Neural cell (in vitro differentiated cells): Measurements from ENCODE around the gene HADHB.

Experiments
- CTCF ChIP-seq: fragments of 450-650 bp; IDR thresholded peaks from 2 replicates; pipeline ENCODE4 v1.5.1; 2014; ENCODE audit warnings: antibody characterized with exemption, mild to moderate bottlenecking, moderate library complexity; ENCODE audit not compliant: poor library complexity, severe bottlenecking
- EP300 ChIP-seq: fragments of 450-650 bp; conservative IDR thresholded peaks from 2 replicates; pipeline ENCODE4 v1.6.1; 2014; ENCODE audit warnings: antibody characterized with exemption, mild to moderate bottlenecking, moderate library complexity; ENCODE audit not compliant: poor library complexity, severe bottlenecking
- POLR2AphosphoS5 ChIP-seq: IDR thresholded peaks from 2 replicates; pipeline ENCODE4 v1.6.1; 2012
- RAD21 ChIP-seq: fragments of 450-650 bp; conservative IDR thresholded peaks from 2 replicates; pipeline ENCODE4 v1.6.1; 2014; ENCODE audit warnings: antibody characterized with exemption, mild to moderate bottlenecking, moderate library complexity
- TAF1 ChIP-seq: IDR thresholded peaks from 2 replicates; pipeline ENCODE4 v1.6.1; 2012; ENCODE audit warnings: low read depth
- TF ChIP-seq, protein P1 (sequence below): IDR thresholded peaks from 2 replicates; pipeline ENCODE4 v1.6.1; 2012; ENCODE audit warnings: borderline replicate concordance

- TF ChIP-seq, protein P1, sequence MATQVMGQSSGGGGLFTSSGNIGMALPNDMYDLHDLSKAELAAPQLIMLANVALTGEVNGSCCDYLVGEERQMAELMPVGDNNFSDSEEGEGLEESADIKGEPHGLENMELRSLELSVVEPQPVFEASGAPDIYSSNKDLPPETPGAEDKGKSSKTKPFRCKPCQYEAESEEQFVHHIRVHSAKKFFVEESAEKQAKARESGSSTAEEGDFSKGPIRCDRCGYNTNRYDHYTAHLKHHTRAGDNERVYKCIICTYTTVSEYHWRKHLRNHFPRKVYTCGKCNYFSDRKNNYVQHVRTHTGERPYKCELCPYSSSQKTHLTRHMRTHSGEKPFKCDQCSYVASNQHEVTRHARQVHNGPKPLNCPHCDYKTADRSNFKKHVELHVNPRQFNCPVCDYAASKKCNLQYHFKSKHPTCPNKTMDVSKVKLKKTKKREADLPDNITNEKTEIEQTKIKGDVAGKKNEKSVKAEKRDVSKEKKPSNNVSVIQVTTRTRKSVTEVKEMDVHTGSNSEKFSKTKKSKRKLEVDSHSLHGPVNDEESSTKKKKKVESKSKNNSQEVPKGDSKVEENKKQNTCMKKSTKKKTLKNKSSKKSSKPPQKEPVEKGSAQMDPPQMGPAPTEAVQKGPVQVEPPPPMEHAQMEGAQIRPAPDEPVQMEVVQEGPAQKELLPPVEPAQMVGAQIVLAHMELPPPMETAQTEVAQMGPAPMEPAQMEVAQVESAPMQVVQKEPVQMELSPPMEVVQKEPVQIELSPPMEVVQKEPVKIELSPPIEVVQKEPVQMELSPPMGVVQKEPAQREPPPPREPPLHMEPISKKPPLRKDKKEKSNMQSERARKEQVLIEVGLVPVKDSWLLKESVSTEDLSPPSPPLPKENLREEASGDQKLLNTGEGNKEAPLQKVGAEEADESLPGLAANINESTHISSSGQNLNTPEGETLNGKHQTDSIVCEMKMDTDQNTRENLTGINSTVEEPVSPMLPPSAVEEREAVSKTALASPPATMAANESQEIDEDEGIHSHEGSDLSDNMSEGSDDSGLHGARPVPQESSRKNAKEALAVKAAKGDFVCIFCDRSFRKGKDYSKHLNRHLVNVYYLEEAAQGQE: no peak
- TF ChIP-seq CTCF (no peak), POLR2AphosphoS5 (no peak), TAF1 (no peak), EP300 (no peak), RAD21 (no peak)
Observed at GRCh38 chr2:26202981-26203490, 41.7 kb upstream of the HADHB start.
